Measurements from ENCODE around the gene CD3G.
A peak's percentile ranks its signal among the peaks of the same experiment; 100 is the strongest.

The CD3G gene

DNA sequence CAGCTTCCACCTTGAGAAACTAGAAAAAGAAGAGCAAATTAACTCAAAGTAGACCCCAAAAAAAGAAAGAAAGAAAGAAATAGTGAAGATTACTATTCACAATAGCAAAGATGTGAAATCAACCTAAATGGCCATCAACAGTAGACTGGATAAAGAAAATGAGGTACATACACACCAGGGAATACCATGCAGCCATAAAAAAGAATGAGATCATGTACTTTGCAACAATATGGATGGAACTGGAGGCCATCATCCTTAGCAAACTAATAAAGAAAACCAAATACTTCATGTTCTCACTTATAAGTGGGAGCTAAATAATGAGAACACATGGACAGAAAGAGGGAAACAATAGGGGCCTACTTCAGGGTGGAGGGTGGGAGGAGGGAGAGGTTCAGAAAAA, 15.4 kb upstream of the CD3G start:
- DNase-seq = no peak

DNA sequence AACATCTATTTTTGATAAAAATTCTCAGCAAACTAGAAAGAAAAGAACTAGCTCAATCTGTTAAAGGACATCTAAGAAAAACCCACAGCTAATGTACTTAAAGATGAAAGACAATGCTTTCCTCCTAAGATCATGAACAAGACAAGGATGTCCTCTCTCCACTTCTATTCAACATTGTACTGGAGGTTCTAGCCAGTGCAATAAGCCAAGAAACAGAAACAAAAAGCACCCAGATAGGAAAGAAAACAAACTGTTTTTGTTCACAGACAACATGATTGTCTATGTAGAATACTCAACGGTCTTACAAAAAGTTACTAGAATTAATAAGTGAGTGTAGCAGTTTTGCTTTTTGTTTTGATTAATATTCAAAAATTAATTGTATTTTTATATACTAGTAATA, 9.4 kb upstream of the CD3G start:
- no peak for DNase-seq

DNA sequence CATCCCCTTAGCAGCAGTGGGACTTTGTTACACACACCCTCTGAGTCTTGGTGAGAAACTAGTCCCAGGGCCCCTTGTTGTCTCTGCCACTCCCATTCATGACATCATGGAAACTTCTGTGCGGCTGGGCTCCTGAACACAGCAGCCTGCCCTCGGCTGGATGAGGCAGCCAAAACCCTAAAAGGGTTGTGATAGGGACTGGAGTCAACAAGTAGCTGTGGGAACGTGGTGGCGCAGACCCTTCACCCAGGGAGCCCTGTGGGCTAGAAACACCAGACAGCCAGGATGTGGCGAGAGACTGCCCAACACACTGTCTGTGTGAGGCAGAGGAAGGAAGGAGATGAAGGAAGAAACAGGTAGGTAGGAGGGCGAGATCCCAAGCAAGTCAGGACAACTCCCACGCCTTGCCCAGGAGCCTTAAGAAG, 5.5 kb upstream of the CD3G start:
- no peak for DNase-seq

DNA sequence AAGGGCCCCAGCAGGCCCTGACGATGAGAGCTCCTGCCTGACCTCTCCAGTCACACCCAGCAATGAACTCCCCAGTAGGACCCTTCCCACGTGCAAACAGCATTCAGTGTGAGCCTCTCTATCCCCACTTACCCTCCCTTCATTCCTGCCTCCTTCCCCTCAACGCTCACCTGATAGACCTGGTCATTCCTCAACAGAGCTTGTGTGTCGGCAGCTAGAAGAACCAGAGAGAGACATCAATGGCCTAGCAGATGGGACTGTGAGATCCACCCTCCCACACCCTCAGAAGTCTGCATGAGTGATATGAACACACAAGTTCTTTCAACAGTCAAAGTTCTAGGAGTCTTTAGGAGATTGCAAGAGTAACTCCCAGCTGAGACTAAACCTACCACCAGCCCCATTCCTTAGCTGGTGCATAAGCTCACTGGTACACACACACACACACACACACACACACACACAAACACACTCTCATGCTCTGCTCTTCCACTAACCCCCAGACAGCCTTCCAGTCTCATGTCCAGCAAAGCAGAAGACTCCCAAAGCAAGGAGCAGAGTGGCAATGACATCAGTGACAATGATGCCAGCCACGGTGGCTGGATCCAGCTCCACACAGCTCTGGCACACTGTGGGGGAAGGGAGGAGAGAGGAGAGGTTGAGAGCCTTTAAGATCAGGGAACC, 4.7 kb upstream of the CD3G start:
- DNase-seq = no peak

DNA sequence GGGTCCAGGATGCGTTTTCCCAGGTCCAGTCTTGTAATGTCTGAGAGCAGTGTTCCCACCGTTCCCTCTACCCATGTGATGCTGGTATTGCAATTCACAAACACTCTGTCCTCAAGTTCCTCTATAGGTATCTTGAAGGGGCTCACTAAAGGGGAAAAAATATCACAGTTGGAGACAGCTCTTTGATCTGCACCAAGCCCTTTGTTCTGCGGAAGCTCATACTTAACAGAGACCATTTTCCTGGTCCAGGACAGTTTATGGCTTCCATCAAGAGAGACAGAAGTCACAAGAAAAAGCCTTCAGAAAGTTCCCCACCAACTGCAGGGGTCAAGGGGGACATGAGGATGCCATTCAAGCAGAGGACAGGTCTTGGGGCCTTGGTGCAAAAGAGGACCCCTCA, 3.7 kb upstream of the CD3G start:
- no peak for DNase-seq

DNA sequence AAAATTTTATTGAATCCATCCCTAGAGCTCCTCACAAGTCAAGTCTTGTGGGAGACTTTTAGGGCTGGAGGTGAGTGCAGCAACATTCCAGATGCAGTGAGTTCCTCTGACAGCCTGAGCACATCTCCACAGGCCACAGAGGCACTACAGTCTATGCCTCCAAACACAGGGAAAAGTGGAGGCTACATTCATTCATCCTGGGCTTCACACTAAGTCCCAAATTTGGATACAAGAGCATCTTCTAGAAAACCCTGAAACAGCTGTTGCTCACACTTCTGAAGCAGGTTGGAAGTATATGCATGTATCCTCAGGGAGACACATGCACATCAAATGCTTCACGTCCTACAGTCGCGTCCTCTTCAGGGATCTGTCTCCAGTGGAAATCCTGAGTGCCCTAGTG, 2.9 kb upstream of the CD3G start:
- no peak for DNase-seq

DNA sequence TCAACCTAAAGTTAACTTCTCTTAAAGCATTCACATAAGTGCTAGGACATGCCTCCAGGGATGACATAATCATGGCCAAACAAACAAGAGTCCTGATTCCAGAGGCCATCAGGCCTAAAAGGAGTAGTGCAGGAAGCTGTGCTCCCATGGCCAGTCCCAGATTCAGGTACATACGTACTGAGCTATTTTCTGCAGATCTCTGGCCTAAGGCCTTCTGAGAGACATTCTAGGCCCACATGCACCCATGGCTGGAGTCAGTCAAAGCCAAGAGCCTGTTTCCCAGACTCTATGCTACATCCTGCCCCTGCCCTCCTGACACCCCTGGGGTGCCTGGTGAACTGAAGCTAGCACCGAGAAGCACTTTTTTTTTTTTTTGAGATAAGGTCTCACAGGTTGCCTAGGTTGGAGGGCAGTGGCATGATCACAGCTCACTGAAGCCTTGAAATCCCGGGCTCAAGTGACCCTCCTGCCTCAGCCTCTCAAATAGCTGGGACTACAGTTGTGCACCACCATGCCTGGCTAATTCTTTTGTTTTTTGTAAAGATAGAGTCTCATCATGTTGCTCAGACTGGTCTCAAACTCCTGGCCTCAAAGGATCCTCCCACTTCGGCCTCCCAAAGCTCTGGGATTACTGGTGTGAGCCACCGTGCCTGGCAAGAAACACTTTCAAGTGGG, 2.2 kb upstream of the CD3G start:
- no peak for DNase-seq

DNA sequence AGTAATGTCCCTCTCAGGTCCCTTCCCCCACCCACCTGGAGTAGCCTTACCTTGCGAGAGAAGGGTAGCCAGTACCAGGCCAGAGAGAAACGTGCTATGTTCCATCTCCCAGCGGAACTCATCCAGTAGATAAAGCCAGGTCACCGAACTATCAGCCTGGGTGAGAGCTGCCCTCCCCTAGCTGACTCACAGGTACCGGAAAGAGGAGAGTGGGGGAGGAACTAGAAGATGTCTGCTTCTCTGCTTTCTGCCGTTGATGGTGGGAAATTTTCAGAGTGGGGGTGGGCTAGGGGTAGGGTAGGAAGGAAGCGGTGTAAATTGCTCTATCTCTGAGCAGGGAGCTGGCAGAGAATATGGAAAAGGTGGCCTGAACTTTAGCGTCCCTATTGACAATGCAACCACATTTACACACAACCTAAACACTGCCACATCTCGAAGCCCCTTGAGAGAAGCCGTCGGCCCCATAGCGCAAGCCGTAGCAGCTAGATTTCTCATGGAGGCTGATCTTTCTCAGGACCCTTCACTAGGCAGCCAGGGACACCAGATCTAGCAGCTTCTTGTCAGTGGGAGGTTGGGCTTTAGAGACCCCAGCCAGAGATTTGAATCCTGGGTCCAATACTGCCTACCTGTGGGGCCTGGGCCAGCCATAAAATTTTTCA, 1.5 kb upstream of the CD3G start, which contains the start of gene CD3D:
CD3D (minus strand) TSS at position 203 of the 659 bp plus-strand sequence; CDS start at position 105, 98 bp downstream.
- no peak for DNase-seq

DNA sequence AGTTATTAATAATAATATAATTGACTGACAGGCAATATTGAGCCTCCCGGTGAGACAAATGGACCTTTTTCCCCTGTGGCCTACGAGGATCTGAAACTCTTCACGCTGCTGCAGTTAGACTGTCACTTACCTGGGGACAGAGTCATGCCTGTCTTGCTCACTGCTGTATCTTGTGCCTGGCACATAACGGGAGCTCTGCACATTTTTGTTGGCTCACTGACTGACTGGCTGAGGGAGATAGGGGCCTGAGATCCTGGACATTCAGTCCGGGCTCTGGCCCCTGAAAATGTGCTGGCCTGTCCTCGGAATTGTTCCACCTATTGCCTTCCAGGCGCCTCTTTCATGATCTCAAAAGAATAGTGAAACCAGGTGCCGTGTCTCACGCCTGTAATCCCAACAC, 896 bp upstream of the CD3G start:
- DNase-seq = no peak

DNA sequence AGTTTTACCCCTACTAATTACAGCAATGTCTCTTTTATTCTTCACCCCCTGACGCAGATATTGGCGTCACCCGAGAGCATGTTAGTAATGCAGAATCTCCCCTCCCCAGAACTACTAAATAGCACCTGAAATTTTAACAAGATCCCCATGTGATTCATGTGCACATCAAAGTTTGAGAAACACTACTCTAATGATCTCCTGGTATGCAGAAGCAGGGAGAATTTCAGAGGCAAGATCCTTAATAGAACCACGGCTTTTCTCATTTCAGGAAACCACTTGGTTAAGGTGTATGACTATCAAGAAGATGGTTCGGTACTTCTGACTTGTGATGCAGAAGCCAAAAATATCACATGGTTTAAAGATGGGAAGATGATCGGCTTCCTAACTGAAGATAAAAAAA, 5.3 kb downstream of the CD3G start:
- DNase-seq = no peak

DNA sequence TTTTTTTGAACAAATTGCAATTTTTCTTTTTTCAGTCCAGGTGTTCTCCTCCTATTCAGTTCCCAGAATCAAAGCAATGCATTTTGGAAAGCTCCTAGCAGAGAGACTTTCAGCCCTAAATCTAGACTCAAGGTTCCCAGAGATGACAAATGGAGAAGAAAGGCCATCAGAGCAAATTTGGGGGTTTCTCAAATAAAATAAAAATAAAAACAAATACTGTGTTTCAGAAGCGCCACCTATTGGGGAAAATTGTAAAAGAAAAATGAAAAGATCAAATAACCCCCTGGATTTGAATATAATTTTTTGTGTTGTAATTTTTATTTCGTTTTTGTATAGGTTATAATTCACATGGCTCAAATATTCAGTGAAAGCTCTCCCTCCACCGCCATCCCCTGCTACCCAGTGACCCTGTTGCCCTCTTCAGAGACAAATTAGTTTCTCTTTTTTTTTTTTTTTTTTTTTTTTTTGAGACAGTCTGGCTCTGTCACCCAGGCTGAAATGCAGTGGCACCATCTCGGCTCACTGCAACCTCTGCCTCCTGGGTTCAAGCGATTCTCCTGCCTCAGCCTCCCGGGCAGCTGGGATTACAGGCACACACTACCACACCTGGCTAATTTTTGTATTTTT, 9.1 kb downstream of the CD3G start:
- peak; percentile 61 for DNase-seq

DNA sequence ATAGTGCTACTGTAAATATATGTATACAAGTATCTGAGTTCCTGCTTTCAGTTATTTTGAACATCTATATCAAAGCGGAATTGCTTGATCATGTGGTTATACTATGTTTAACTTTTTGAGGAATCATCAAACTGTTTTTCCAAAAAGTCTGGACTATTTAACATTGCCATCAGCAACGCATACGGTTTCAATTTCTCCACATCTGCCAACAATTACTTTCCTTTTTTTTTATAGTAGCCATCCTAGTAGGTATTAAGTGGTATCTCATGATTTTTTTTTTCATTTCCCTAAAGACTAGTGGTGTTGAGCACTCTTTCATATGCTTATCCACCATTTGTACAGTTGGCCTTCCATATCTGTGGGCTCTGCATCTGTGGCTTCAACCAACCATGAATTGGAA, 13.9 kb downstream of the CD3G start:
- no peak for DNase-seq

DNA sequence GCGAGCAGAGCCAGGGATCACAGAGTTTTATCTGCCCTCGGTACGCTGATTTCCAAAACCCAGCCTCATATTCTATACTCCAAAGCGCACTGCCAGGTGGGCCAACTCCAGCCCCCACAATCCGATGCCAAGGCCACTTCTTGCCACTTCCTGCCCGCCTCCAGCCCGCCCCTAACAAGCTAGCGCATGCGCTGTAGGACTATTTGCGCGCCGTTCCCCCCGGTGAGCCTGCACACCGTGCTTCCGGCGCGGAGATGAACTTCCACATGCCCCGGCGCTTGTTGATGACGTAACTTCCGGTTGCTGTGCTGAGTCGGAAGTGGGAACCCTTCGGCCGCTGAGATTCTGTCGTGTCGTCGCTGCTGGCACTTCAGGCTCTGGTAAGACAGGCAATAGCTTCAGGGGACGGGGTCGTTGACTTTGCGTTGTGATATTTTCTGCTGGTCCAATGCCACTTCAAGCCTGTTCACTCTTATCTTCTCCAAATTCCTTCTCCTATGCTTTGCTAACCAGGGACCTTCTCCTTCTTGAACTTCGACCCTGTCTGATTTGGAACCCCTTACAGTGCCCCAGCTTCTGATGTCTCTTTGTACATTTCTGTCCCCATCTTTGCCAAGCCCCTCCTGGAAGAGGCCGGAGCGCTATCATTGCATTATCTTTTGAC, 15.3 kb downstream of the CD3G start, which contains the start of gene UBE4A:
UBE4A (plus strand) TSS at position 306 of the 664 bp plus-strand sequence. CDS start 5,481 bp downstream, outside the sequence.
- peak; percentile 97 for DNase-seq

DNA sequence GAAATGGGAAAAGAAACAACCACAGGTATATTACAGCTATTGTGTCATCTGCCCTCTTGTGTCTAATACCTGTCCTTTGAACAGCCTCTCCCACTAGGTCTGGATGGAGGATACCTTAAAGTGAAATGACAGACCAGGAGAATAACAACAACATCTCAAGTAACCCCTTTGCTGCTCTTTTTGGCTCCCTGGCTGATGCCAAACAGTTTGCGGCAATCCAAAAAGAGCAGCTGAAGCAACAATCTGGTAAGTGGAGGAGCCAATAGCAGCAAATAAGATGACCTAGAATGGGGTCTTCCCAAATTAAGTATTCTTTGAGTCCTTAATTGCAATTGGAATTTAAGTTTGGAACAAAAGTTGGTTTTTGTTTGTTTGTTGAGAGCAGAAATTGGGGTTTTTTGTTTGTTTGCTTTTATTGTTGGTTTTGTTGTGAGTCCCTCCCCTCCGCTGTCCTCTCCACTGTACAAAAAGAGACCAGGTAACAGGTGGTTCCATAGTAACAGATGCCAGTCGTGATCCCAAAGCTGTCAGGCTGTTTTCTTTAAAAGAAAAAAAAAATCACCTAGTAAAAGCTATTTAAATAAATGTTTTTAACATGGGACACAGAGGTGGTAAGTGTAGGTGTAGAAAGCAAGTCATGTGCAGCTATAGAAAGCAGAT, 20.9 kb downstream of the CD3G start:
- DNase-seq = no peak

DNA sequence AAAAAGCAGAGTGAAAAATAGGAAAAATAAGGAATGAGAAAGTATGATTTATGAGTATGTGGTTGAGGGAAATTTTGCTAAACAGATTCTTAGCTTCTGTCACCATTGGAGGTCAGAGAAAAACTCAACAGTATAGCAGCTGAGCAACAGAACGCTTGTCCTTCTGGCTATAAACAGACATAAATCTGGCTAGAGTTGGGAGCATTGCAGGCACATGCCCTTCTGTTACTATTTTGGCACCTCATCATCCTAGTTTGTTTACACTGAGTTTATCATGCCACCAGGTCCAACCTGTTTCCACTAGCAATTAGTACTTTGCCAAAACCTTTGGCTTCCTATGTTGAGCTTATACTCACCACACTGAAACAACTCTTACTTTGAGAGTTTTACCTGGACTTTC, 22.1 kb downstream of the CD3G start:
- no peak for DNase-seq

DNA sequence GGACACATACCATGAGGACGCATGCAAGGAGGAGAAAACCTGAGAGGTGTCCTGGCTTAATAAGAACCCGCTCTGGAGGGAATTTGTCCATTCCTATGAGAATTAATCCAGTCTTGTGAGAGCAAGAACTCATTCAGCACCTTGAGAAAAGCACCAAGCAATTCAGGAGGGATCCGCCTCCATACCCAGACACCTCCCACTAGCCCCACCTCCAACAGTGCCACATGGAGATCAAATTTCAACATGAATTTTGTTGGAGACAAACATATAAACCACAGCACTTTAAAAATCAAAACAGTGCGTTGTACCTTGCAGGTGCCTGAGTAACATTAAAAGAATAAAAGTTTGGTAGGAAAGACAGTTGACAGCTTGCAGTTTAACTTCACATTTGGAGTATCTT, 26.6 kb downstream of the CD3G start:
- no peak for DNase-seq

DNA sequence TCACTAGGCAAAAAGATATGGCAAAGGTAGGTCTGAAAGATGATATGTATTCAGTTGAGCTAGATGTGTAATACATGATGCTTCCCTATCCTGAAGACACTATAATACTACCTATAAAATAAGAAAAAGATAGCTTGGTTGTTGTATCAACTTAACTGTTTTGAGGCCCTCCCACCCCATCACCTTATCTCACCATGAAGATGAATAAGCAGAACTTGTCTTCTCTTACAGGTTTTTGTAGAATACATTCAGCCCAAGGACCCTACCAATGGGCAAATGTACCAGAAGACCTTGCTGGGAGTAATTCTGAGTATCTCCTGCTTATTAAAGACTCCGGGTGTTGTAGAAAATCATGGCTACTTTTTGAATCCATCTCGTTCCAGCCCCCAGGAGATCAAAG, 29.1 kb downstream of the CD3G start:
- DNase-seq = no peak

DNA sequence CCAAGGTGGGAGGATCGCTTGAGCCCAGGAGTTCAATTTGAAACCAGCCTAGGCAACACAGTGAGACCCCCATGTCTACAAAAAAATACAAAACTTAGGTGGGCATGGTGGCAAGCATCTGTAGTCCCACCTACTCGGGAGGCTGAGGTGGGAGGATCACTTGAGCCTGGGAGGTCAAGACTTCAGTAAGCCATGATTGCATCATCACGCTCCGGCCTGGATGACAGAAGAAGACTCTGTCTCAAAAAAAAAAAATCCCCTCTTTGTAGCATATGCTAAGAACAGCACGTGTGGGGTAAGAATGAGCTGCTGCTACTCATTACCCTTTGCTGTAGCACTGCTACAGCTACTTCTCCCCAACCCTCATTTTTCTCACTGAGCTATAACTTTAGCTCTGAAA, 29.7 kb downstream of the CD3G start:
- DNase-seq = no peak

DNA sequence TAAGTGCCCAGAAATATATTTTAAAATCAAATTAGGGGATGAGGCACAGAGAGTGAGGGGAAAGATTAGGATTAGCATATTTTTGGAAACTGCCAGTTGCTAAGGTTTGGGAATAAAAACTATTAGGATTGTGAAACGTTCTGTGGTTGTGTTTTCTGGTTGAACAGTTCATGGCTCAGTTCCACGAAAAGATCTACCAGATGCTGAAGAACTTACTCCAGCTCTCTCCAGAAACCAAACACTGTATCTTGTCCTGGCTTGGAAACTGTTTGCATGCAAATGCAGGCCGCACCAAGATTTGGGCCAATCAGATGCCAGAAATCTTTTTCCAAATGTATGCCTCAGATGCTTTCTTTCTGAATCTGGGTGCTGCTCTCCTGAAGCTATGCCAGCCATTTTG, 30.6 kb downstream of the CD3G start:
- no peak for DNase-seq

DNA sequence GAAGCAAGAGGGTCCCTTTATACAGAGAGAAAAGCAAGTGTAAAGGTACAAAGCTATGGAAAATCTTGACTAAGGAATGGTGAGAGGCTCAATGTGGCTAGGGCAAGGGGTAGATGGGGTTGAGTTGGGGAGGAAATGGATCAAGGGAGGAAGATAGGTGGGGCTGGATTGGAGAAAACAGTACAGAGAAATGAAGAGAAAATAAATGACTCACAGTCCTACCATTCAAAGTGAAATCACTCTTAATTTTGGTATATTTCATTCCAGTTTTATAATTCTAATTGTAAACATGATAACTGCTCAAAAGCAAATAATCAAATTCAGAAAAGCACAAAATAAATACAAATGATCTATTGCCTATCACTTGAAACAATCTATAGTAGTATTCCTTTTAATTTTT, 31.8 kb downstream of the CD3G start:
- no peak for DNase-seq

DNA sequence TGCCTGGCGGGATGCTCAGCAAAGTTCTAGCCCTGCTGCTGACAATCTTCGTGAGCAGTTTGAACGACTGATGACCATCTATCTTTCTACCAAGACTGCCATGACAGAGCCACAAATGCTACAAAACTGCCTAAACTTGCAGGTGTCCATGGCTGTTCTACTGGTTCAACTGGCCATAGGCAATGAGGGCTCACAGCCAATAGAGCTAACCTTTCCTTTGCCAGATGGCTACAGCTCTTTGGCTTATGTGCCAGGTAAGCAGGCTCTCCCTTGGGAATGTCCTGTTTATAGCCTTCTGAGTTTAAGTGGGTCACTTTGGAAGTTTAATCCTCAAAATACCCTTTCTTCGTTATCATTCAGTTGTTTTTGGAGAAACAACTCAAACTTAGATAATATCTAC, 35.4 kb downstream of the CD3G start:
- DNase-seq = no peak

DNA sequence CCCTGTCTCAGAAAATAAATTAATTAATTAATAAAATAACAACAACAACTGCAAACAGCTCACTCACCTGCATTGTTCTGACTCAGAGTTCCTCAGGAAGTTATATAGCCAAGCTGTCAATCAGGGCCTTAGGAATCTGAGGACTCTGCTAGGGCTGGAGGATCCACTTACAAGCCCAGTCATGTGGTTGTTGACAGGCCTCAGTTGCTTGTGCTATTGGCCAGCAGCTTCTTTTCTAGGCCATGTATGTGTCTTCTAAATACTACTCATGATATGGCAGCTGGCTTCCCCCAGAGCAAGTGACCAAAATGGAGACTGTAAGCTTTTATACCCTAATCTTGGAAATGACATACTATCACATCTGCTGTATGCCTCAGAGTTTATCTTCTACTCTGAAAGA, 36.4 kb downstream of the CD3G start:
- no peak for DNase-seq

DNA sequence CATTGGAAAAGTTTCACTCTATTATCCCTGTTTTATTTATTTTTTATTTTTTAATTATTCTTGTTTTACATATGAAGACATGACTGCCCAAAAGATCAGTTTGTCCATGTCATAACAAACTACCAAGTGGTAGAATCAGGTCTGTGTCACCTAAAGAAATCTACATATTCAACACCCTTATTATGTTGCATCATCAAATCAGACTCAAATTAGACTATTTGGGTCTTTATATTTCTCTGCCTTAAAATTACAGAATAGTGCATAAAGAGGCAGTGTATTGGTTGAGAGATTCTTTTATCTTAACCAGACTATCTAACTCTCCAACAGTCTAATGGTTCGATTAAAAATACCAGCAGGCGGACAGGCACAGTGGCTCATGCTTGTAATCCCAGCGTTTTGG, 38.8 kb downstream of the CD3G start:
- DNase-seq = no peak
